K562 (cell line): Measurements from ENCODE around the gene TMEM270. TPM values are rescaled to one million over a fixed set of nuclear protein-coding genes. Genes with fewer than 3 reads are reported as not detected.

Experiments
- AFF1 ChIP-seq, 2 experiments: fragments of 450-650 bp; IDR thresholded peaks; 2 replicates each; pipeline ENCODE4 v1.6.1; 2018; ENCODE audit warnings: mild to moderate bottlenecking in 2 of 2, low read depth in 1 of 2; ENCODE audit not compliant: partially characterized antibody in 2 of 2
- BACH1 ChIP-seq: fragments of 200-800 bp; sonication (Bioruptor generic); IDR thresholded peaks from 2 replicates; pipeline ENCODE4 v1.6.1; 2016; ENCODE audit warnings: missing genetic modification characterization, missing compliant biosample characterization
- GATA2 ChIP-seq: sonication (generic); formaldehyde crosslinking; IDR thresholded peaks from 2 replicates; pipeline ENCODE4 v1.4.0; 2020; ENCODE audit warnings: mild to moderate bottlenecking, missing genetic modification reagents
- GATAD2A ChIP-seq: fragments of 450-650 bp; IDR thresholded peaks from 2 replicates; pipeline ENCODE4 v1.6.1; 2017
- ID3 ChIP-seq, 2 experiments: fragments of 250-450 bp in 1 of 2; fragments of 450-650 bp in 1 of 2; sonication (Bioruptor Pico) in 1 of 2; IDR thresholded peaks; 2 replicates each; pipeline versions ENCODE4 v1.6.1 to v1.8.0; 2016 to 2021; ENCODE audit warnings: mild to moderate bottlenecking in 2 of 2, moderate library complexity in 2 of 2, missing compliant biosample characterization in 1 of 2, missing genetic modification characterization in 1 of 2
- KHSRP ChIP-seq: fragments of 450-650 bp; IDR thresholded peaks from 2 replicates; pipeline ENCODE4 v1.6.1; 2017
- KLF1 ChIP-seq: fragments of 450-650 bp; IDR thresholded peaks from 2 replicates; pipeline ENCODE4 v1.6.1; 2016; ENCODE audit warnings: missing genetic modification characterization, missing compliant biosample characterization
- MNT ChIP-seq, 2 experiments: fragments of 450-650 bp; conservative IDR thresholded peaks; 2 replicates each; pipeline ENCODE4 v1.6.1; 2017; ENCODE audit warnings: mild to moderate bottlenecking in 2 of 2, moderate library complexity in 2 of 2
- MYBL2 ChIP-seq, 2 experiments: fragments of 450-650 bp in 1 of 2; sonication (generic) in 1 of 2; formaldehyde crosslinking in 1 of 2; IDR thresholded peaks; 2 replicates each; pipeline versions ENCODE4 v1.6.1 to v1.8.1; 2017 to 2022; ENCODE audit warnings: borderline replicate concordance in 1 of 2, inconsistent platforms in 1 of 2, low read depth in 1 of 2, mild to moderate bottlenecking in 1 of 2, missing genetic modification reagents in 1 of 2, moderate library complexity in 1 of 2
- MYC ChIP-seq, 2 experiments: fragments of 250-450 bp in 1 of 2; sonication (Bioruptor Pico) in 1 of 2; IDR thresholded peaks; 2 replicates each; pipeline versions ENCODE4 v1.5.1 to v1.6.1; 2012 to 2021; ENCODE audit warnings: low read depth in 2 of 2, borderline replicate concordance in 1 of 2, improper control_type of control experiment in 1 of 2, low read length in 1 of 2, mild to moderate bottlenecking in 1 of 2, moderate library complexity in 1 of 2
- PYGO2 ChIP-seq: fragments of 450-650 bp; IDR thresholded peaks from 2 replicates; pipeline ENCODE4 v1.6.1; 2016; ENCODE audit warnings: mild to moderate bottlenecking, missing genetic modification characterization, moderate library complexity, missing compliant biosample characterization
- TRIM25 ChIP-seq: fragments of 450-650 bp; IDR thresholded peaks from 2 replicates; pipeline ENCODE4 v1.7.0; 2016; ENCODE audit warnings: borderline replicate concordance
- YY1 ChIP-seq, 3 experiments: IDR thresholded peaks; 2 replicates each; pipeline ENCODE4 v1.6.1; 2011; ENCODE audit warnings: low read length in 2 of 3, mild to moderate bottlenecking in 2 of 3, moderate library complexity in 2 of 3, borderline replicate concordance in 1 of 3, control low read depth in 1 of 3, low read depth in 1 of 3; ENCODE audit not compliant: insufficient read depth in 3 of 3, insufficient replicate concordance in 2 of 3, control insufficient read depth in 1 of 3, insufficient read length in 1 of 3; ENCODE audit errors: extremely low read depth in 1 of 3
- ZNF184 ChIP-seq: sonication (generic); formaldehyde crosslinking; IDR thresholded peaks from 2 replicates; pipeline ENCODE4 v1.5.0; 2020; ENCODE audit warnings: missing genetic modification reagents
- ZNF263 ChIP-seq: sonication (generic); formaldehyde crosslinking; IDR thresholded peaks from 2 replicates; pipeline ENCODE4 v1.8.0; 2022; ENCODE audit warnings: mild to moderate bottlenecking, missing genetic modification reagents, borderline replicate concordance
- polyA plus RNA-seq, 8 experiments: library from polyadenylated mRNA; depleted of rRNA in 4 of 8; stranded (reverse) in 5 of 8; unstranded in 3 of 8; fragments of >200 nt; fragmentation: Nextera tagmentation in 2 of 8; fragmentation: Illumina TruSeq in 1 of 8; extraction: Ambion mirVana in 2 of 8; extraction: Trizol in 1 of 8; gene quantifications; 2 replicates each; pipeline versions ENCODE4 v1.2.1 to v1.2.3, GENCODE V29; 2011 to 2014; ENCODE audit warnings: inconsistent platforms in 1 of 8, missing spikeins in 1 of 8
- total RNA-seq, 7 experiments: library from RNA; depleted of rRNA in 6 of 7; stranded (reverse); fragments of >200 nt in 6 of 7; fragmentation: Illumina TruSeq in 2 of 7; extraction: Trizol in 2 of 7; gene quantifications; 2 replicates each; pipeline versions ENCODE4 v1.2.1 to v1.2.3, GENCODE V29; 2011 to 2021; ENCODE audit warnings: low replicate concordance in 1 of 7

Gene TMEM270
- total and polyA plus RNA-seq, 9 of the 15 experiments (the other 6 are each of a cell fraction or from before 2014, with no cell fraction given) = not detected

- TF ChIP-seq YY1 (IDR thresholded peaks at IDR 0.05; ENCODE audit: borderline replicate concordance in 1 of 3, control insufficient read depth in 1 of 3, extremely low read depth in 1 of 3, insufficient read depth in 3 of 3, insufficient read length in 1 of 3, insufficient replicate concordance in 2 of 3, low read depth in 1 of 3, low read length in 2 of 3) = peak in 1 of 3 experiments; percentile 5
- TF ChIP-seq KHSRP = peak; percentile 11; the same call in 1 of the 2 replicates
- no peak for TF ChIP-seq ZNF184 (CRISPR knock-in tag)
- TF ChIP-seq MYBL2 (IDR thresholded peaks at IDR 0.05; ENCODE audit: low read depth) = peak; percentile 89
- TF ChIP-seq MYBL2 (CRISPR knock-in tag; IDR thresholded peaks at IDR 0.05; ENCODE audit: borderline replicate concordance) = no peak
- TF ChIP-seq MNT (conservative IDR thresholded peaks at IDR 0.05) = peak; percentile 92 to 94
- TF ChIP-seq BACH1 (tag) = peak; percentile 57; the same call in 1 of the 2 replicates
- TF ChIP-seq MYC (IDR thresholded peaks at IDR 0.05; ENCODE audit: low read depth, low read length) = peak; percentile 89
- TF ChIP-seq MYC (CRISPR knock-in tag; IDR thresholded peaks at IDR 0.05; ENCODE audit: borderline replicate concordance, low read depth) = 0 out of 2 replicates have a peak, but pooled peaks have one; percentile 43
- 0 out of 2 replicates have a peak, but pooled peaks have one; percentile 1 for TF ChIP-seq TRIM25
- no peak for TF ChIP-seq ID3 (CRISPR knock-in tag; IDR thresholded peaks at IDR 0.05)
- TF ChIP-seq ID3 (tag; IDR thresholded peaks at IDR 0.05) = peak; percentile 45; the same call in 1 of the 2 replicates
- TF ChIP-seq AFF1 (IDR thresholded peaks at IDR 0.05; ENCODE audit: low read depth in 1 of 2, partially characterized antibody in 2 of 2) = peak in 1 of 2 experiments; percentile 17
- TF ChIP-seq PYGO2 (tag) = no peak
- TF ChIP-seq KLF1 (tag) = no peak
- peak; percentile 90 for TF ChIP-seq GATA2 (CRISPR knock-in tag)
- TF ChIP-seq ZNF263 (CRISPR knock-in tag) = peak; percentile 77; the same call in 1 of the 2 replicates
- 0 out of 2 replicates have a peak, but pooled peaks have one; percentile 23 for TF ChIP-seq GATAD2A
Measured at GRCh38 chr7:73851410-73852338, 9.3 kb upstream of the TMEM270 start (continued).
